GM18519 (cell line): ENCODE measurements around the gene KMT2B.

ENCODE experiments used
- ATAC-seq: cut with Tn5 transposase; IDR thresholded peaks from one replicate; pipeline ENCODE4 v1.9.1; 2021; ENCODE audit warnings: mild to moderate bottlenecking, moderate library complexity; ENCODE audit not compliant: unreplicated experiment, low FRiP score

The KMT2B gene

DNA sequence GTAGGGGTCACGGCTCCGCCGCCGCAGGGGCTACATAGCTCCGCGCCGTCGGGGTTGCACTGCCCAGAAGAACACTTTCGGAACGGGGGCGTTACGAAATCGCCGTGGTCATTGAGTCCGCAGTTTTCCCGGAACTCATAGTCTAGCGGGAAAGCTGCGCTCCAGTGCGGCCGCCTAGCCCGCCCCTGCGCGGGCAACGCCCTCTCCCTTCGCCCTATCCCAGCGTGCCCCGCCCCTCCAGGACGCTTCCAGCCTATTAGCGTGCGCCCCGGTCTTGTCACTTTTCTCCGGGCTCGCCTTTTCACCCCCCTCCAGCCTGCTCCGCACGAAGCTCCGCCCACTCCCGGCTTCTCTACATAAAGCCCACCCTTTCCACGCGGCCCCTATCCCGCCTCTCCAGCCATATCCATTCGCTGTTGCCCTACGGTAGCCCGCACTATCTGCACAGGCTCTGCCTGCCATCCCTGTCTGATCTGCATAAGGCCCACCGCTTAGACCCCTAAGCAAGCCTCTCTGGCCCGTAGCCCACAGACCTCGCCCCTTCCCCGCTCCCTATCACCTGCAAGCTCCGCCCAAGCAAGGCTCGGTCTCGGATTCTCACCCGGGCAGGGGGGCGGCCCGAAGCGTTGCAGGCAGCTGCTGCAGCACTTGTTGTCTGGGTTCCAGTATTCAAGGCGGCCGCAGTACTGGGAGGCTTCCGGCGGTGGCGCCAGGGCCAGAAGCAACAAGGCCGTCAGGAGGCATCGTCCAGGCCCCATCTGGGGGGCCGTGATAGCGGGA, 22.8 kb downstream of the KMT2B start:
- ATAC-seq, result peak; percentile 39

DNA sequence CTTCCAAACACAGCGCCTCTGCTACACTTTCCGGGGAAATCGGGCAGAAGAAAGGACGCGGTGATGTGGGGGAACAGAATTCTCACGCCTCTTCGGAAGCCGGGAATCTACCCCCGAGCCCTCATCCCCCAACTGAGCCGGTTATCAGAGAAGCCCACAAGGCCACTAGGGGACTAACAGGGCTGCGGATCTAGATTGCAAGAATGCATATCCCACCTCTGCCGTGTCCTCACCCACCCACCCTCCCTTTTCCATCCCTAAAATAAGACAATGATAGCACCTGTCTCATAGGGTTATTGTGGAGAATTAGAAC, 23.4 kb downstream of the KMT2B start:
- ATAC-seq, result no peak

- no peak for ATAC-seq
These were observed 24.4 kb downstream of the KMT2B start, which contains the start of gene IGFLR1 for GRCh38 chr19:35742121-35742724. Gene IGFLR1 (minus strand): TSS chr19:35742452. CDS start chr19:35741180, 1,272 bp downstream.

- ATAC-seq, result no peak
These were observed 26.0 kb downstream of the KMT2B start for GRCh38 chr19:35743640-35744429.

DNA sequence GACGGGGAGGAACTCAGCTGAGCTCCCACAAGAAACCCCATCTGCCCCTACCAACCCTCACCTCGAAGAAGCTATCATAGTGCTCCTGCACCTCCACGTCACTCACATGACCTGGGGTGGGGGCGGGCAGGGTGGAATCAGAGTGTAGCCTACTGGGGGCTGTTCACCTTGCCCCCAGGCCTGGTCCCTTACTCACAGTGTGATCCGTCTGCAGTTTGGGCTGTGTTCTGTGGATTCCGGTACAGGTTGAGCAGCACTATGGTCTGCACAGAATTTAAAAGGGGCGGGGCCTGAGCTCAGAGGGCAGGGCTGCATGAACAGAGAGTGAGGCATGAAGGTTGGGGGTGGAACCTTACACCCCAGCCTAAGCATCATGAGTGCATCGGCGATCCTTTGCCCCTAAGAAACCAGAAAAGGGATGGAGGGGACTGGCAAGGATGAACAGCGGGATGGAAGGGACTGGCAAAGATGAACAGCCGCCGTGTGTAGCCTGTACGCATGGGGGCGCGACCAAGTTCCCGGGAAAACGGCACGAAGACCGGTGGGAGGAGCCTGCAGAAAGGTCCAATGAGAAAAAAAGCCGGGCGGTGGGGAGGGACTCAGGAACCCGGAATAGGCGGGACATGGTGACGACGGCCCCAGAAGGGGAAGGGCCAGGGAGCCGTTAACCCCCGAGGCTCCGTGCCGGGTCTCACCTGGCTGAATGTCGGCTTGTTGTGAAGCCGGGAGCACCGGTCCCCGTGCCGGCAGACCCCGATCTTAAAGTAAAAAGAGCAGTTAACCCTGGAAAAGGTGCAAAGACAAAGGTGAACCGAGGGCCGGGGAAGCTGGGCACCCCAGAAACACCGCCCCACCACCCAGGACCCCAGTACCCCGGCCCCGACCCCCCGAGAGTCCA, 26.9 kb downstream of the KMT2B start:
- ATAC-seq, result no peak

- peak; percentile 31 for ATAC-seq
These were observed 27.7 kb downstream of the KMT2B start, which contains the start of the genes PSENEN and U2AF1L4 for GRCh38 chr19:35745328-35746086. Gene PSENEN (plus strand): TSS chr19:35745651. CDS start chr19:35745931, 280 bp downstream. Gene U2AF1L4 (minus strand): TSS chr19:35745418. CDS start chr19:35745391, 27 bp downstream.

GRCh38 chr19:35746087-35746462, 28.3 kb downstream of the KMT2B start:
- no peak for ATAC-seq

DNA sequence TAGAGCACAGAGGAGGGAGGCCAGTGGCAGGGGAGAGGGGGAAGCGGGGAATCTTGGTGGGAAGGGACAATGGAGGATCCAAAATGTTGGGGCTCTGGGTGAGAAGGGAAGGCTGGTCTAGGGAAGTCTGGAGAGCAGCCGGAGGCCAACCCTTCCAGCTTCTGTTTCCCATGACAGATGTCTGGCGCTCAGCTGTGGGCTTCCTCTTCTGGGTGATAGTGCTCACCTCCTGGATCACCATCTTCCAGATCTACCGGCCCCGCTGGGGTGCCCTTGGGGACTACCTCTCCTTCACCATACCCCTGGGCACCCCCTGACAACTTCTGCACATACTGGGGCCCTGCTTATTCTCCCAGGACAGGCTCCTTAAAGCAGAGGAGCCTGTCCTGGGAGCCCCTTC, 28.7 kb downstream of the KMT2B start:
- no peak for ATAC-seq

- peak; percentile 54 for ATAC-seq
These were observed 30.6 kb downstream of the KMT2B start, which contains the start of gene LIN37 for GRCh38 chr19:35748106-35749020. Gene LIN37 (plus strand): TSS chr19:35748576. CDS start chr19:35748725, 149 bp downstream.

GRCh38 chr19:35750167-35750566, 32.4 kb downstream of the KMT2B start:
- no peak for ATAC-seq

DNA sequence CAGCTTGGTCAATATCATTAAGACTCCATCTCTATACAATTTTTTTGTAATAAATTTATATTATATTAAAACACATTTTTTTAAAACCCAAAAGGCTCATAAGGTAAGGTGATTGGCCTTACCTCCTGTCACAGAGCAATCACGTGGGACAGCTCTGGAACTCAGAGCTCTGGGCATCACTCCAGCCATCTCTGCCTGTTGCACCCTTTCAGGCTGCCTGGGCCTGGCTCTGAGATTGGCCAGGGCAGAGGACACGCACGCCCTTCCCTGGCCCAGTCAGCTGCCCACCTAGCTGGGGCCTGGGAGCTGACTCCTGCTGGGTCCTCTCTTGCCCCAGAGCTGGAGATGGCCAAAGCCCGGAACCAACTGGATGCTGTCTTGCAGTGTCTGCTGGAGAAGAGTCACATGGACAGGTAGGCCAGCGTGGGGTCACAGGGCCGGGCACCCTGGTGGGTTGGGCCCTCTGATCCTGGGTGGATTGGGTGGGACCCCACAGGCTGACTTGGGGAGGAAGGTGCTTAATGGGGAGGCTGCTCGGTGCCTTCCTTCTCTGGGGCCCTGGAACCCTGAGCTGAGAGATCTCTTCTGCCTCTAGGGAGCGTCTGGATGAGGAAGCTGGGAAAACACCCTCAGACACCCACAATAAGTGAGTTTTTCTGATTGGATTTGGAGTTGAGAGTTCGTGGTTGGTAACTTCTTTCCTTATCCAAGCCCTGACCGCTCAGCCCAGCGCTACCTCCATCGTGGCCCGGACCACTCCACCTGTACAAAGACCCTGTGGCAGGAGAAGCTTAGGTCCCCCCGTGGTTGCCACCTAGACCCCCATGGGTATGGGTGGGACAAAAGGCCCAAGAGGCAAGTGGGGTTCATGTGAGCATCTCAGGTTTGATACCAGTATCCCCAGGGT, 34.3 kb downstream of the KMT2B start:
- ATAC-seq, result no peak

DNA sequence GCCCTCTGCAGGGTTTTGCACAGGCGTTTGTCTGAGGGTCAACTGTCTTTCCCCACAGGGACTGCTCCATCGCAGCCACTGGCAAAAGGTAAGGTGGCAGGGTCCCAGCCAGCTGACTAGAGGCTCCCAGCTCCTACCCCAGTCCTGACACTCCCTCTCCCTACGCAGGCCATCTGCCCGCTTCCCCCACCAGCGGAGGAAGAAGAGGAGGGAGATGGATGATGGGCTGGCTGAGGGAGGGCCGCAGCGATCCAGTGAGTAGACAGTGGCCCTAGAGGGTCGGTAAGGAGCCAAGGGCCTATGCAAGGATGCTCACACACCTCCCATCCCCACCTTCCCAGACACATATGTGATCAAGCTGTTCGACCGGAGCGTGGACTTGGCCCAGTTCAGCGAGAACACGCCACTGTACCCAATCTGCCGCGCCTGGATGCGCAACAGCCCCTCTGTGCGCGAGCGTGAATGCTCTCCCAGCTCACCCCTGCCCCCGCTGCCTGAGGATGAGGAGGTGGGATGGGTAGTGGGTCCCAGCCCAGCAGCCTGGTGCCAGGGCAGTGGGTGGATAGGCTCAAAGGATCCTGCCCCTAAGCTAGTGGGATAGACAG, 35.0 kb downstream of the KMT2B start:
- ATAC-seq, result no peak

DNA sequence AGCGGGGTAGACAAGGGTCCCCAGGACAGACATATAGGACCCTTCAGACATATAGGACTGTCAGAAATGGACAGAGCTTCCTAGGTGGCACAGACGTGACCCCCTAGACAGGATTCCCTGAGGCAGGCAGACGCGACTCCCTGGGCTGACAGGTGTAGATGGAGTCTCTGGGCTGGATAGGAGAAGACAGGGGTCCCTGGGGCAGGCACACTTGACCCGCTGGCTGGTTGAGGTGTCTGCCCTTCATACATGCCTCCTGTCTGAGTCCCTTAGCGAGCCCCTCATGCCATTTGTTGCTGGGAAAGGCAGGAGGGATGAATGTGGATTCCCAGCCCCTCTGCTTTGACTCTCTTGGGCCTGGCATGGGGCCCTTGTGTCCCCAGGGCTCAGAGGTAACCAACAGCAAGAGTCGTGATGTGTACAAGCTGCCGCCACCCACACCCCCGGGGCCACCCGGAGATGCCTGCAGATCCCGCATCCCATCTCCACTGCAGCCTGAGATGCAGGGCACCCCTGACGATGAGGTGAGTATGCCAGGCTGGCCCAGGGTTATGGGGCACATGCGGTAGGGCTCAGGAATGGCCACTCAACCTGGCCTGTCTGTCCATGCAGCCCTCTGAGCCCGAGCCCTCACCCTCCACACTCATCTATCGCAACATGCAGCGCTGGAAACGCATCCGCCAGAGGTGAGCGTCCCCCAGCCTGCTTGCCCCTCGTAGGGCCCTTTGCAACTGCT, 36.0 kb downstream of the KMT2B start:
- no peak for ATAC-seq

DNA sequence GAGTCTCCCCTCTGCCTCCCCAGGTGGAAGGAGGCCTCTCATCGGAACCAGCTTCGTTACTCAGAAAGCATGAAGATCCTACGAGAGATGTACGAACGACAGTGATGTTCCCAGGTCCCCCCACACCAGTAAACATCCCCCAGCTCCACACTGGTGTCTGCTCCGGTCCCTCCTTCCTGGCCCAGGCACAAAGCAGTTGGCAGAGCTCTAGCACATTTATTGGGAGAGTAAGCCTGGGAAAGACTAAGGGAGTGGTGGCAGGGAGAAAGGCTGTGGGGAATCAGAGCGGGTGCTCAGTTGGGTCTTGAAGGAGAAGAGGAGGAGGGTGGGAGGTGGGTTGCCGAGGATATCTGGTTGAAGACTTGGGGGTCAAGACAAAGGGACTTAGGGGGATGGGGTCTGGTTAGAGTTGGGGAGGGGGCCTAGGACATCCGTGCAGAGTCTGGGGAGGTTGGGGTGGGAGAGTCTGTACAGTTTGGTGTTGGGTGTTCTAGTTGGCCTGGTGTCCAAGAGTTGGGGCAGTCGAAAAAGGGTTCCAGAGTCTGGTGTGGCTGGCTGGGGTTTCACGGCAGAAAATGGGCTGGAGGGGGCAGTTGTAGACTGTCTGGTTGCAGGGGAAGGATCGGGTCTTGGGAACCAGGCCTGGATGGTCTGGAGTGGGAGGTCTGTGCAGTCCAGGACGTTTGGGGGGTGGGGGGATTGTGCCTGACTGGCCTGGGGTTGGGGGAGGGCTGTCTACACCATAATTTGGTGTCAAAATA, 36.7 kb downstream of the KMT2B start:
- ATAC-seq, result no peak

DNA sequence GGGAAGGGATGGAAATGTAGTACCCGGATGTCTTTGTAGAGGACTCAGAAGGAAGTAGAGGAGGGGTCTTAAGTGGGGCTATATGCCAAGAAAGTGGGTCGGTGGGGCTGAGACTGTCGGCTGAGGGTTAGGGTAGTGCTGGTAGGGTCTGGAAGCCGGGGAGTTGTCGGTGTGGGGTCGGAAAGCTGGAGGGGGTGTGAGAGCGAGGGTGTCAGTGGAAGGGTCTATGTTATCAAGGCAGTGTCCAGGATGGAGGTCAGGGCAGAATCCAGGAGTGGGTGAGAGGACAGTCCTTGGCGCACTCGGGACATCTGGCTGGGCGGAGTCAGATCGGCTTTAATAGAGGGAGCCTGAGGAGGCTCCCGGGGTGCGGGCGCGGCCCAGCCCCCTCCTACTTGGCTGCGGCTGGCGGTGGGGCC, 37.3 kb downstream of the KMT2B start:
- ATAC-seq, result no peak
